ENCODE data around the gene TEPSIN.

The TEPSIN gene

GRCh38 chr17:81263371-81264181, 24.7 kb upstream of the TEPSIN start:
- no peaks in the 10 kb centered on the region for H3K36me3 ChIP-seq (ENCODE audit: control insufficient read depth, insufficient read depth, low read length)
- no peak for TF ChIP-seq CTCF (IDR thresholded peaks at IDR 0.05)
- H3K9ac ChIP-seq: no peak overlapping the region

GRCh38 chr17:81261582-81262336, 22.9 kb upstream of the TEPSIN start:
- Histone ChIP-seq H3K9ac (no peak overlapping the region), H3K27me3 (ENCODE audit: control insufficient read depth, insufficient read depth, low read length) (no peaks in the 10 kb centered on the region), H3K4me1 (peaks cover under 1% of the 10 kb centered on the region), H3K36me3 (ENCODE audit: control insufficient read depth, insufficient read depth, low read length) (no peaks in the 10 kb centered on the region), H3K4me2 (ENCODE audit: low read length) (no peak overlapping the region), H3K9me3 (ENCODE audit: control insufficient read depth, low read length) (no peaks in the 10 kb centered on the region), H3K4me3 (ENCODE audit: low read depth, low read length) (no peak overlapping the region), H2AFZ (no peak overlapping the region), H3K79me2 (peaks cover 3% of the 10 kb centered on the region), H3K27ac (no peak overlapping the region)
- no peak for TF ChIP-seq CTCF (IDR thresholded peaks at IDR 0.05)

More at GRCh38 chr17:81263371-81264181, 24.7 kb upstream of the TEPSIN start:
- H3K27me3 ChIP-seq (ENCODE audit: control insufficient read depth, insufficient read depth, low read length): no peaks in the 10 kb centered on the region
- no peak overlapping the region for H2AFZ ChIP-seq
- peaks cover 3% of the 10 kb centered on the region for H3K79me2 ChIP-seq
- no peak overlapping the region for H3K27ac ChIP-seq
- H3K4me2 ChIP-seq (ENCODE audit: low read length): no peak overlapping the region
- H3K9me3 ChIP-seq (ENCODE audit: control insufficient read depth, low read length): no peaks in the 10 kb centered on the region
- no peaks in the 10 kb centered on the region for H3K4me1 ChIP-seq
- no peak overlapping the region for H3K4me3 ChIP-seq (ENCODE audit: low read depth, low read length)

- Histone ChIP-seq H3K27ac (no peak overlapping the region), H3K9me3 (ENCODE audit: control insufficient read depth, low read length) (no peaks in the 10 kb centered on the region), H3K4me2 (ENCODE audit: low read length) (no peak overlapping the region), H3K79me2 (peaks cover 3% of the 10 kb centered on the region), H3K9ac (no peak overlapping the region), H3K4me3 (ENCODE audit: low read depth, low read length) (no peak overlapping the region), H3K4me1 (peaks cover 7% of the 10 kb centered on the region), H3K27me3 (ENCODE audit: control insufficient read depth, insufficient read depth, low read length) (no peaks in the 10 kb centered on the region), H2AFZ (no peak overlapping the region), H3K36me3 (ENCODE audit: control insufficient read depth, insufficient read depth, low read length) (no peaks in the 10 kb centered on the region)
- no peak for TF ChIP-seq CTCF (IDR thresholded peaks at IDR 0.05)
Measured at GRCh38 chr17:81261096-81261495, 22.2 kb upstream of the TEPSIN start.

GRCh38 chr17:81260641-81261040, 21.8 kb upstream of the TEPSIN start:
- H3K9me3 ChIP-seq (ENCODE audit: control insufficient read depth, low read length): no peaks in the 10 kb centered on the region
- no peak overlapping the region for H3K4me2 ChIP-seq (ENCODE audit: low read length)
- H3K27me3 ChIP-seq (ENCODE audit: control insufficient read depth, insufficient read depth, low read length): no peaks in the 10 kb centered on the region
- H2AFZ ChIP-seq: no peak overlapping the region
- H3K79me2 ChIP-seq: peaks cover 1% of the 10 kb centered on the region
- no peaks in the 10 kb centered on the region for H3K36me3 ChIP-seq (ENCODE audit: control insufficient read depth, insufficient read depth, low read length)
- H3K4me3 ChIP-seq (ENCODE audit: low read depth, low read length): no peak overlapping the region
- no peak overlapping the region for H3K27ac ChIP-seq
- H3K9ac ChIP-seq: no peak overlapping the region
- H3K4me1 ChIP-seq: peaks cover 11% of the 10 kb centered on the region
- TF ChIP-seq CTCF (IDR thresholded peaks at IDR 0.05): no peak

All from parathyroid adenoma (tissue), 2 donors.